GM19238 (cell line): ENCODE results near the gene RINL.
"Not testable (repeated sequence)": the region's sequence is repeated elsewhere in the genome, so short reads cannot be mapped to it uniquely, and the experiment has no call there.

Source experiments
- DNase-seq: peaks from one replicate; pipeline ENCODE4 v3.0.0; 2011; ENCODE audit warnings: low spot score; ENCODE audit not compliant: insufficient read length

Gene RINL

GRCh38 chr19:38875656-38876395 is 2.2 kb downstream of the RINL start:
- DNase-seq, result no peak

GRCh38 chr19:38873400-38873799 is 4.7 kb downstream of the RINL start:
- not testable (repeated sequence) for DNase-seq

DNA sequence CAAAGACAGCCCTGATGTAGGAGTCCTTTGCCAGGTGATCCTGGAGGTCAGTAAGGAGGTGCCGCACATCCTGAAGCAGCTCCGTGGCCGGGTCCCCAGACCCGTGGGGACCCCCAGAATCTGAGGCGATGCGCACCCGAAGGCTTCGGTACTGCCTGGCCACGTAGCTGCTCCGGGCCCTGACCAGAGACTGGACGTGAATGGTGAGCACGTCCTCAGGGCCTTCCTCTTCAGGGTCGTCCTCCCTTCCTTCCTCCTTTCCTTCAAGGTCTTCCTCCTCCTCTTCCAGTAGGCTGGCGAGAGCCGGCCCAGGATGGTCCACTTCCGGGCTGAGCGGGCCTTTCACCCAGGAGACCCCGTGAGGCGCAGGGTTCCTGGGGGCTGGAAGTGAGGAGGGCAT is 7.5 kb downstream of the RINL start:
- DNase-seq, result no peak

GRCh38 chr19:38869836-38870607 is 8.1 kb downstream of the RINL start:
- DNase-seq, result peak; percentile 82

- no peak for DNase-seq
Measured at GRCh38 chr19:38869160-38869835, 8.8 kb downstream of the RINL start.

DNA sequence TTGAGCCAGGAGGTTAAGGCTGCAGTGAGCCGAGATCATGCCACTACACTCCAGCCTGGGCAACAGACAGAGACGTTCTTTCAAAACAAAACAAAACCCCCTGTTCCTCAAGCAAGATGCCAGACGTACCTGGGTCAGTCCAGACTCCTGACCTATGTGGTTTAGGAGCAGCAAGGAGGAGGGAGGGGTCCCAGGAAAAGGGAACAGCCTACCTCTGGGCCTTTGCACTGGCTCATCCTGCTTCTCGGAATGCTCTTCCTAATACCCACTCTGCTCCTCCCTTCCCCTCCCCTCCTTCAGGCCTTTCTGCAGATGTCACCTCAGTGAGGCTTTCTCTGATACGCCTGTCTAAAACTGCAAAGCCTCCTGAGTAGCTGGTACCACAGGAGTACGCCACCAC is 9.5 kb downstream of the RINL start:
- no peak for DNase-seq

DNA sequence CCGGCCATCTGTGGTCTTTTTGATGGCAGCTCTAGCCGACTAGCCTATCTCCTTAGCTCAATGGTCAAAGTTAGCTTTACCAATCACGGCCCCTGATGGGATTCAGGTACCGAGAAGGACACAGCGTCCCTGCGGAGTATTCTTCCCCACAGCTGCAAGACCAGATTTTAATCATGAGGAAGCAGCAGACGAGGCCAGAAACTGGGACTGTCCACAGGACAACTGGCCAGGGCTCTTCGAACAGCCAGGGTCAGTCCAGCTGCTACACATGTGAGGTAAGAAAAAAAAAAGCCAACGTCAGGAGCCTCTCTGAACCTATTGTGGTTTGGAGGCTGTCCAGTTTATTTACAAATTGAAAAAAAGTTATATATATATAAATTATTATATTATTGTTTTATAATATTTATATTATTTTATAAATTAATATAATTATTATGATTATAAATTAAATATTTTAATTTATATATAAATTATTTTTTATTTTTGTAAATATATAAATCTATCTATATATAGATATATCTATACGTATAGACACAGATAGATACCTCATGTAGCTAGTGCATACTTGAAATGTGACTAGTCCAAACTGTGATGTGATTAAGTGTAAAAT is 10.8 kb downstream of the RINL start:
- no peak for DNase-seq

DNA sequence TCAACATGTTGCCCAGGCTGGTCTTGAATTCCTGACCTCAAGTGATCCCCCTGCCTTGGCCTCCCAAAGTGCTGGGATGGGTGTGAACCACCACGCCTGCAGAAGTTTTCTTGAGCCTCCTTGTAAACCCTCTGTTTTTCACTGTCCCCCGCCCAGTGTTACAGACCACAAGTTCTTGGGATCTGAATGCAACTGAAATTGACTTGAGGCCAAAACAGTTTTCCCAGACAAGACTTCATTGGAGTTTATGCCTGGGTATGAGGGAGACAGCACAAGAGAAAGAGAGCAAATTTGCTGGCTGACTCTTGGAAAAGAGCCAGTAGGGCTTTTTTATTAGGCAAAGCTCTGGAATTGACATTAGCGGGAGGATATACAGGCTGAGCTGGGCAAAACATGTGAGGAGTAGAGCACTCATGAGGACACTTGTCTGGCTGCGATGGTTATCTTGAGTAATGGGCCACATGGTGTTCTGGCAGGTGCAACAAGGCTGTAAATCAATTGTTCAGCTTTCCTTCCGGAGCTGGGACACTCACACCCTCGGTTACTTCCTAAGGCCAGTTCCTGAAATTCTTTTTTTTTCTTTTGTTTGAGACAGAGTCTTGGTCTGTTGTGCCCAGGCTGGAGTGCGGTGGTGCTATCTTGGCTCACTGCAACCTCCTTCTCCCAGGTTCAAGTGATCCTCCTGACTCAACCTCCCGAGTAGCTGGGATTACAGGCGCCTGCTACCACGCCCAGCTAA is 15.6 kb downstream of the RINL start:
- no peak for DNase-seq

DNA sequence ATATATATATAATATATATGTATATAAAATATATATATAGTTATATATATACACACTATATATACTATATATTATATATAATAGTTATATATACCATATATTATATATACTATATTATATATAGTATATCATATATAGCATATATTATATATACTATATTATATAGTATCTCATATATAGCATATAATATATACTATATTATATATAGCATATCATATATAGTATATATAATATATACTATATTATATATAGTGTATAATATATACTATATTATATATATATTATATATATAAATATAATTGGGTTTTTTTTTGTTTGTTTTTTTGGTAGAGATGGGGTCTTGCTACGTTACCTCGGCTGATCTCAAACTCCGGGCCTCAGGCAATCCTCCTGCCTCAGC is 16.7 kb downstream of the RINL start:
- DNase-seq, result no peak

GRCh38 chr19:38859631-38860204 is 18.4 kb downstream of the RINL start:
- not testable (repeated sequence) for DNase-seq

DNA sequence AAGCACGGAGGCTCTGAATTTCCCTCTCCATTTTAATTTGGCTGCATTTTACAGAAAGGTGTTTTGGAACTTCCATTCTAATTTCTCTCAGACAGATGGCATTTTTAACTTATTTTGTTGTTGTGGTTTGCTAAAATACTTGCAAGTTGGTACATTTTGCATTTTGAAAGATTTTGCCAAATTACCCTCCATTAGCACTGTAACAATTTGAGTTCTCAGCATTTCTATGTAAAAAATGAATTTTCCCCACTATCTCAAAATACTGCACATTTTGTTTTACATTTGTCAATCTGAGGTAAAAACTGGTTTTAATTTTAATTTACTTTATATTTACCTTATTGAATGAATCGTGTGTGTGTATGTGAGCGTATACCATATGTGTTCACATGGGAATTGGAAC is 21.3 kb downstream of the RINL start:
- no peak for DNase-seq

DNA sequence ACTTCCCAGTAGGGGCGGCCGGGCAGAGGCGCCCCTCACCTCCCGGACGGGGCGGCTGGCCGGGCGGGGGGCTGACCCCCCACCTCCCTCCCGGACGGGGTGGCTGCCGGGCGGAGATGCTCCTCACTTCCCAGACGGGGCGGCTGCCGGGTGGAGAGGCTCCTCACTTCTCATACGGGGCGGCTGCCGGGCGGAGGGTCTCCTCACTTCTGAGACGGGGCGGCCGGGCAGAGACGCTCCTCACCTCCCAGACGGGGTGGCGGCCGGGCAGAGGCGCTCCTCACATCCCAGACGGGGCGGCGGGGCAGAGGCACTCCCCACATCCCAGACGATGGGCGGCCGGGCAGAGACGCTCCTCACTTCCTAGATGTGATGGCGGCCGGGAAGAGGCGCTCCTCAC is 22.3 kb downstream of the RINL start:
- DNase-seq, result not testable (repeated sequence)

DNA sequence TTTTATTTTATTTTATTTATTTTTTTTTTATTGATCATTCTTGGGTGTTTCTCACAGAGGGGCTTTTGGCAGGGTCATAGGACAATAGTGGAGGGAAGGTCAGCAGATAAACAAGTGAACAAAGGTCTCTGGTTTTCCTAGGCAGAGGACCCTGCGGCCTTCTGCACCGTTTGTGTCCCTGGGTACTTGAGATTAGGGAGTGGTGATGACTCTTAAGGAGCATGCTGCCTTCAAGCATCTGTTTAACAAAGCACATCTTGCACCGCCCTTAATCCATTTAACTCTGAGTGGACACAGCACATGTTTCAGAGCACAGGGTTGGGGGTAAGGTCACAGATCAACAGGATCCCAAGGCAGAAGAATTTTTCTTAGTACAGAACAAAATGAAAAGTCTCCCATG is 23.1 kb downstream of the RINL start:
- not testable (repeated sequence) for DNase-seq

DNA sequence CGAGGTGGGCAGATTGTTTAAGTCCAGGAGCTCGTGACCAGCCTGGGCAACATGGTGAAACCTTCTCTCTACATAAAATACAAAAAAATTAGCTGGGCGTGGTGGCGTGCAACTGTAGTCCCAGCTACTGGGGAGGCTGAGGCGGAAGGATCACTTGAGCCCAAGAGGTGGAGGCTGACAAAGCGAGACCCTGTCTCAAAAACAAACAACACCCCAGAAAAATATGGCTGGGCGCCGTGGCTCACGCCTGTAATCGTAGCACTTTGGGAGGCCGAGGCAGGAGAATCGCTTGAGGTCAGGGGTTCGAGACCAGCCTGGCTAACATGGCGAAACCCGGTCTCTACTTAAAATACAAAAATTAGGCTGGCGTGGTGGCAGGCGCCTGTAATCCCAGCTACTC is 24.9 kb downstream of the RINL start:
- no peak for DNase-seq

- no peak for DNase-seq
Measured at GRCh38 chr19:38852231-38853044, 25.6 kb downstream of the RINL start.

- peak; percentile 83 for DNase-seq
Measured at GRCh38 chr19:38851622-38852230, 26.3 kb downstream of the RINL start.

GRCh38 chr19:38850976-38851621 is 27.0 kb downstream of the RINL start:
- no peak for DNase-seq

DNA sequence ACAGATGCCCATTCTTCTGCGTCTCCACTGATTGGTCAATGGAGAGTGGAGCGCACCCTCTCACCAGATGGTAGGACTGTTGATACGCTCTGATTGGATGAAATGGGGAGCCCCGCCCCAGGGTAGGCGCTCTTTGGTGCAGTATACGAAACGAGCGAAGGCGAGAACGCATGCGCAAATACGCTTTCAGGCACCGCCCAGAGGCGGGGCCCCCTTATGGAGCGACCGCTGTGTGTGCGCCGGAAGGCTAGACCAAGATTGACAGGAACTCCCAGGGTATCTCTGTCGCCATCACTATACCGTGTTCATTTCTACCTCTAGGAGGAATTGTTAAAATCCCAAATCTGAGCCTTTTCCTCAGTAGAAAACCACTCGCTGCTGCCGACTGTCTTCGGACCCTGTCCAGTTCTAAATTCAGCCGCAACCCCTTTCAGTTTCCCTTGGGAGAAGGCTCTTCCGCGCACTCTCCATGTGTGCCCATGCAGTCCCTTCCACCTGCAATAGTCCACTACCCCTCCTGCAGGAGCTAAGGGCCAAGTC is 27.6 kb downstream of the RINL start:
- peak; percentile 93 for DNase-seq
